SW480 (cell line): ENCODE results near the gene NUAK1.

Source experiments
- DNase-seq: peaks from one replicate; pipeline ENCODE4 v3.0.0-alpha.2; 2016; ENCODE audit warnings: low spot score

NUAK1 gene

GRCh38 chr12:106109168-106109910 lies 29.4 kb downstream of the NUAK1 start:
- DNase-seq: no peak

DNA sequence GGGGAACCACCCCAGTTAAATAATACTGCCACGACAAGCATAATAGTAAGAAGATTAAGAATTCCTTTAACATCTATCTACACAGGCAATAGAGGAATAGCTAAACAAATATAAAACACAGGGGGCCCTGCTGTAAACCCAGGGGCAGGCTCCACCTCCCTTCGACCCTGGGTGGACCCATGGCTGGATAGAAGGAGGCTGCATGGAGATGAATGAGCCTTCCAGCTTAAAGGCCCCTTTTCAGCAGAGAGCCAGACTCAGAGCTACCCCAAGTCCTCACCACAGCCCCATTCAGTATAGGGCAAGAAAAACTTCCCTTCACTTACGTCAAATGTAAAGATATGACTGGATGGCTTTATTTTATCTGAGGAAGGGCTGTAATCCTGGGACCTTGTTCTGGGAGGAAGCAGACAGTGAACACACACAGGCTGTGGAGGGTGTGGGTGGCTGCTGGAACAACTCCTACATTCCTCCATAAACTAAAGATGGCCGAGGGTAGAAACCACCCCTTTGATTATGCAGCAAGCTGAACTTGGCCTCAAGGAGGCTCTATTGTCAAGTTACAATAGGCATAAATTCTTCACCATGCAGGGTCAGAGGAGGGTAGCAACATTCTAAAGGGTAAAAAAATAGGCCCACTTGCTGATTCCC lies 30.4 kb downstream of the NUAK1 start:
- peak; percentile 36 for DNase-seq

GRCh38 chr12:106107566-106107965 lies 31.2 kb downstream of the NUAK1 start:
- DNase-seq: no peak

DNA sequence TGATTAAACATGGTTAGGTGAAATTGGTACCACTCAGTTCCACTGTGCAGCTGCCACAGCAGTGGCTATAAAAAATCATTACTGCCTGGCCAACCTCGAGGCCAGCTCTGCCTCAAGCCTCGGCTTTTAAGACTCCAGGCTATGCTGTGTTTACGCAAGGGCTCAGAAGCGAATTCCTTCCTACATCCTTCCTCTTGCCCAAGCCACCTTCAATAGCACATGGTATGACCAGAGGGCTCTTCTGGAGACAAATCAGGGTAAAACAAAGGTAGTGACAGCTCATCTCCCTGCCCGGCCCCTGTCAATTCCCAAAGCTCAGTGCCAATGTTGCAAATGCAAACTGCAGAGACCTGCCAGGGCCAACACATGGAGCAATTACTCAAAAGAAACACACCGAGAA lies 31.9 kb downstream of the NUAK1 start:
- DNase-seq: no peak

- no peak for DNase-seq
These were observed 32.6 kb downstream of the NUAK1 start for GRCh38 chr12:106106061-106106566.

GRCh38 chr12:106101803-106102202 lies 37.0 kb downstream of the NUAK1 start:
- DNase-seq: no peak

DNA sequence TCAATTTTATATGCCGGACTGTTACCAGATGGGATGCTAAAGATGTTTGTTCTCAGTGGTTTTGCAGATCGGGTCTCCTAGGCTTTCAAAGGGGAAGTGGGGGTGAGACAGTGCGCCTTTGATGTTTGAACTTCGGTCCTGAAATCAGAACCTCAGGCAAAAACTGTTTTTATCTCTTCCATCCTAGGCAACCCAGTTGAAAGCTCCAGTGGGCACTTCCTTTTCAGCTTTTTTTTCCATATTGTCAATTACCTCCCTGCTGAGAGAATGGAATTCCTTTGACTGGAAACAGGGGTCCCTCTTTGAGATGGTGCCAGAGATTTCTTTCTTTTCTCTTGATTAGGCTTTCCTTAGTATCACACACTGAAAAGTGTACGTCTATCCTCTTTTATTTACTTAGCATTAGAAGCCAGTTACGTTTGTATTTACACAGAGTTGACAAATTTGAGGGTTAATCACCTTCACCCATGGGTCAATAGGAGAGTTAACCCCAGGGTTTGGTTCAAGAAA lies 40.0 kb downstream of the NUAK1 start:
- DNase-seq: peak; percentile 48

DNA sequence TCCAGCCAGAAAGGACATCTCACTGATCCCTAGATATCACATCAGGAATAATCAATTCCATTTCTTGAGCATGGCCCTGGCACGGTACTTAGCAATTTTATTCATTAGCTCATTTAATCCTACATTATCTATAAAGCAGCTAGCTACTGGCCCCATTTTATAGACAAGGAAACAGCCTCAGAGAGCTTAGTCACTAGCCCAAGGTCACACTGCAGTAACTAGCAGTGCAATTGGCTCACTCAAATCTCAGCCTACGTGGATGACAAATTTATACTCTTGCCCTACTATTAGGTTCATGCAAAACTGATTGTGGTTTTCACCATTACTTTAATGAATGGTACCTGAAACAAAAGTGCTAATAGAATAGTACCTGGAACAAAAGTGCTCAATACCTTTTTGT lies 41.7 kb downstream of the NUAK1 start:
- no peak for DNase-seq

- DNase-seq: no peak
These were observed 42.4 kb downstream of the NUAK1 start for GRCh38 chr12:106096376-106096775.

GRCh38 chr12:106094304-106094703 lies 44.5 kb downstream of the NUAK1 start:
- no peak for DNase-seq

DNA sequence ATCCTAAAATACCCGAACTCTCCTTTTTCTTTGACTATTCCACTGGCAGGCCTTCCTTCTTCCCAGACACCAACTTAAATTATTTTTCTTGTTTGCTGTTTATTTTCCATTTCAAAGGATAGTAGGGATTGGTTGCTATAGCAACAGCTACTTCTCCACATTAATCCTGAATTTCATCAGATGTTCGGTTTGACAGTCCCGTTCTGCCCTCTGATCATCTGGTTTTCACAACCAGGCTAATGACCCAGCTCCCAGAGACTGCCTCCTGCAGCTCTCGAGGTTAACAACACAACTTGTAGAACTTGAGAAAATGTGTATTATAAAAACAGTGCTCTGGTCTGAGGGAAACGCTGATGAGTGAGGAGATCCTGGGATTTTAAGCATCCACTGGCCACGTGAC lies 45.5 kb downstream of the NUAK1 start:
- DNase-seq: no peak

DNA sequence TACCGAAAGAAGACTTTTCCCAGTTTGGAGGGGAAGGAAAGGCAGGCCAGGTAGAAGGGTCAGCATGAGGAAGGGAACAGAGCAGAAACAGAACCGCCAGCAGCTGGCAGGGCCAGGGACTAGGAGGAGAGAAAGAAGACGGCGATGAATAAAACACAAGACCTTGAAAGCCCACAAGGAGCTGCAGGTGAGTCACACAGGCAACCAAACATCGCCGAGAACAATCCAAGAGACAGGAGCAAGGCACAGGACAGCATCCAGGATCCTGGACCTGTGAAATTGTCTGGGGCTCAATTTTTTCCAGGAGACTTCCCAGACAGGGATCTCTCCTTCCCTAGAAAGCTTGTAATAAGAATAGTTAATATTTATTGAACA lies 47.3 kb downstream of the NUAK1 start:
- no peak for DNase-seq

DNA sequence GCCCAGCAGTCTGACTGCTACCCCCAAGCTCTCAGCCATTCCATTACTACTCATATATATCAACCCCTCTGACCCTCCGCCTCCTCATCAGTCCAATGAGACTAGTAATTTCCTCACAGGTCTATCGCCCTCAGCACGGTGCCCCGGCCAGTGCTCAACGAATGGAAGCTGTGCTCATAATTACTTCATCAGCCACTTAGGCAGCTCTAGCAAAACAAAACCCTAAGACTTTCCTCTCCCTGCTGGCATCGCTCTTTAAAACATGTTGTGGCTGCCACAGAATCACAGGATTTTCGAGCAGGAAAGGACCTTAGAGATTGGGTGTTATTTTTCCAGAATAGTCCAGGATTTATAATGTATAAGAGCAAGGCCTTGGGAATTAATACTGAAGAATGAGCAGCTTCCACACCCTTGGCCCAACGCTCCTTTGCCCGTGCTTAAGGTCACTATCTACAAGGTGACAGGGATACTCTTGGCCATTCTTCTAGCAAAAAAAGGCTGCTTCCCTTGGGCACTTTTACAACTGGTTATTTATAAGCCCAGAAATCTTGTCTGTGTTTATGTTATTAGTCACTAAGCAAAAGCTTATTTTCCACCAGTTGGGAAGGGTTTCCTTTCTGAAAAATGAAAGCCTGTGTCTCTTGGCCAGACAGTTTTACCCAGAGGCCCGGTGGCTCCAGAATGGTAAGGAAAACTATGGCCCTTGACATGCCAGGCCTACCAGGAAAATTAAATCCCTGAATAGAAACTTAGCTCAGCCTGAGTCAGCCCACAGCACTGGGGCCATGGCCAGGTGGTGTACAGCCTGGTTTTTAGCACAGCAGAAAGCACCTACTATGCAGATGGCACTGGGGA lies 47.9 kb downstream of the NUAK1 start:
- no peak for DNase-seq

GRCh38 chr12:106089935-106090334 lies 48.8 kb downstream of the NUAK1 start:
- DNase-seq: no peak

DNA sequence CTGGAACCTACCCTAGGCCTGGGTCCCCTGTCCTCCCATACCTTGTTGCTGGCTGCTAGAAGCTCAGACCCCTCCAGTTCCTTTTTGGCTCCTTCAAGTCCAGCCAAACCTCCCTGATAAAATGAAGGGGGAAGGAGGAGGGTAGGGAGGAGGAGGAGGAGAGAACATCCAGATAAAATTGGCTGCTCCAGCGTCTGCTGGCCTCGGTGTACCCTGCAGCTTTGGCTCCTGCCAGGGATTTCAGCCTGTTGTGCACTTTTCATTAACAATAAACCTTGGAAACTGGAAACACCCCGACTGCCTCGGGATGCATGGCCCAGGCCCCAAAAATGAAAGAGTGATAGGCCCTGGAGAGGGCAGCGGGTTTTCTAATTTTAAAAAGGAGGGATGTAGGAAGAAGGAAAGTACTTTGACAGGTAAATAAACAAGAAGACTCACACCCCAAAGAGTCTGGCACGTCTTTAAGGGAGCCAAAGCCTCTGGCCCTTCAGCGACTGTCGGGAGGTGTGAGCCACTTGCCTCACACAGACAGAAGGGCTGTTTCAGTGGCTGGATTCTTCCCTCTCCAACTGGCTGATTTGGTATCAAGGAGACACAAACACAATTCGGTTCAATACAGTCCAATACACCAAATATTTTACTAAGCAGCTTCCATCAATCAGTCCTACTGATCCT lies 49.8 kb downstream of the NUAK1 start:
- DNase-seq: no peak

DNA sequence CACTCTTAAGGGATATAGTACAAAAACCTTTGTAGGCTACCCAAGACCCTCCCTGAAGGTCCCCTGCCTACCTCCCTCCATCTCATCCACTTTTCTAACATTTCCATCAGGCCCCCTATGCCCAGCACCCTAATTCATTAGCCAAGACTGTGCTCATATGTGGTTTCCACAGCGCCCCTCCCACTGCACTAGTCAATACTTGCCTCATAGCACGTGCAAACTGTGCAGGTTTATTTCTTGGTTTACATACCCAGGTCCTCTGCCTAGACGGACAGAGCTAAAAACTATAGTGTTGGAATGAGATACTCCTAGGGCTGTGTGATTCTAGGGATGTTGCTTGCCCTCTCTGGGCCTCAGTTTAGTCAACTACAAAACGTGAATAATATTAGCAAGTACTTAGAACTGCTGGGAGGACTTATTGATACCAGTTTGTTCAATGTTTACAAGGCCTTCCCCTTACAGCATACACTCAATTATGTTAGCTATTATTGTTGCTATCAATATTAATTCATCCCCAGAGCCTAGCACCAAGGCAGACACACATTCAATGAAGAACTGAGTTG lies 50.4 kb downstream of the NUAK1 start:
- no peak for DNase-seq

GRCh38 chr12:106086696-106087095 lies 52.1 kb downstream of the NUAK1 start:
- DNase-seq: no peak

GRCh38 chr12:106085213-106085612 lies 53.5 kb downstream of the NUAK1 start:
- no peak for DNase-seq

DNA sequence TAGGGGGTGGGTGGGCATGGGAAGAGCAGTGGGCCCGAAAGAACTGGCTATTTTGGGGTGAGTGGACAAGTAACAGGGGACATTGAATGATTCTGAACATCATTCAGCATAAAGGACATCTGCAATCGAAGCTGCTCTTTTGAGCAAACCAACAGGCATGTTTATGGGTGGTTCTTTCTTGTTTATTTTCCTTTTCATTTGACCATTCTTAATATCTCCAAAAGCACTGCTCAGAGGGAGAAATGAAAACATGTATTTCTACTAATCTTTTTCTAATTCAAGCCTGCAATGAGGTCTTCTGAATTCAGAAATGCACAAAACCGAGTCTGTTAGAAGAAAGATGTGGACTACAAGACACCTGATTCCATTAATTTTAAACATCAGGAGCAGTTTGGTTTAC lies 54.0 kb downstream of the NUAK1 start:
- DNase-seq: no peak

GRCh38 chr12:106084014-106084671 lies 54.6 kb downstream of the NUAK1 start:
- peak; percentile 68 for DNase-seq
